Measurements from ENCODE around the gene IL3. TPM values are rescaled to one million over a fixed set of nuclear protein-coding genes. Genes with fewer than 3 reads are reported as not detected.

Gene IL3
- total RNA-seq, 1 donor from 2014 or later = not detected

DNA sequence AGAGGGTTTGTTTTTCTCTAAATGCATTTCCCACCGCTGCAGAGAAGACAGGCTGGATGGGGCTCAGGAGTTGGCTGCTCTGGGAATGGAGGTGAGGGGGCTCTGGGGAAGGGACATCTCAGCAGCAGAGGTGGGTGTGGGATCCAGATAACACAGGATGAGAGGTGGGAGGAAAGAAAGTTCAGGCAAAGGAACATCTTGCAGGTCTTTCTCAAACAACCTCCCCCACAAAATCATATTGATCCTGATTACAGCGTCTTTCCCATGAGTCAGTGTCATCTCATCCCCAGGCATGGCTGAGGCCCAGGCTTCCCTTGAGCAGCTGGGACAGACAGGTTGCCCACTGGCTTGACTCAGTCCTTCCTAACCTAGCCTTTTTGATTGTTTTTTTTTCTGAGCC, 37.7 kb upstream of the IL3 start:
- Histone ChIP-seq H3K79me2 (ENCODE audit: low read depth) (no peaks in the 10 kb centered on the region), H4K20me1 (ENCODE audit: low read depth) (no peaks in the 10 kb centered on the region), H3K4me3 (no peak overlapping the region), H3K4me1 (no peaks in the 10 kb centered on the region), H3K4me2 (no peak overlapping the region), H3K36me3 (no peaks in the 10 kb centered on the region), H3K9ac (no peak overlapping the region), H3F3A (ENCODE audit: low read depth) (no peaks in the 10 kb centered on the region), H3K9me3 (ENCODE audit: low read depth) (no peaks in the 10 kb centered on the region), H2AFZ (replicated peaks) (no peak overlapping the region), H3K27ac (no peak overlapping the region), H3K27me3 (no peaks in the 10 kb centered on the region)
- Mint-ChIP-seq H3K27ac (no peak overlapping the region), H3K4me3 (no peak overlapping the region), H3K36me3 (no peaks in the 10 kb centered on the region), H3K9me3 (no peaks in the 10 kb centered on the region), H3K4me1 (peaks cover under 1% of the 10 kb centered on the region), H3K27me3 (ENCODE audit: insufficient read depth, low read depth) (peaks cover 3% of the 10 kb centered on the region)
- TF ChIP-seq EZH2 (IDR thresholded peaks at IDR 0.05) (no peak), EZH2phosphoT487 (IDR thresholded peaks at IDR 0.05) (no peak)
- TF ChIP-seq, protein P1, sequence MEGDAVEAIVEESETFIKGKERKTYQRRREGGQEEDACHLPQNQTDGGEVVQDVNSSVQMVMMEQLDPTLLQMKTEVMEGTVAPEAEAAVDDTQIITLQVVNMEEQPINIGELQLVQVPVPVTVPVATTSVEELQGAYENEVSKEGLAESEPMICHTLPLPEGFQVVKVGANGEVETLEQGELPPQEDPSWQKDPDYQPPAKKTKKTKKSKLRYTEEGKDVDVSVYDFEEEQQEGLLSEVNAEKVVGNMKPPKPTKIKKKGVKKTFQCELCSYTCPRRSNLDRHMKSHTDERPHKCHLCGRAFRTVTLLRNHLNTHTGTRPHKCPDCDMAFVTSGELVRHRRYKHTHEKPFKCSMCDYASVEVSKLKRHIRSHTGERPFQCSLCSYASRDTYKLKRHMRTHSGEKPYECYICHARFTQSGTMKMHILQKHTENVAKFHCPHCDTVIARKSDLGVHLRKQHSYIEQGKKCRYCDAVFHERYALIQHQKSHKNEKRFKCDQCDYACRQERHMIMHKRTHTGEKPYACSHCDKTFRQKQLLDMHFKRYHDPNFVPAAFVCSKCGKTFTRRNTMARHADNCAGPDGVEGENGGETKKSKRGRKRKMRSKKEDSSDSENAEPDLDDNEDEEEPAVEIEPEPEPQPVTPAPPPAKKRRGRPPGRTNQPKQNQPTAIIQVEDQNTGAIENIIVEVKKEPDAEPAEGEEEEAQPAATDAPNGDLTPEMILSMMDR (IDR thresholded peaks at IDR 0.05) = no peak
- DNase-seq (ENCODE audit: low spot score) = no peak

DNA sequence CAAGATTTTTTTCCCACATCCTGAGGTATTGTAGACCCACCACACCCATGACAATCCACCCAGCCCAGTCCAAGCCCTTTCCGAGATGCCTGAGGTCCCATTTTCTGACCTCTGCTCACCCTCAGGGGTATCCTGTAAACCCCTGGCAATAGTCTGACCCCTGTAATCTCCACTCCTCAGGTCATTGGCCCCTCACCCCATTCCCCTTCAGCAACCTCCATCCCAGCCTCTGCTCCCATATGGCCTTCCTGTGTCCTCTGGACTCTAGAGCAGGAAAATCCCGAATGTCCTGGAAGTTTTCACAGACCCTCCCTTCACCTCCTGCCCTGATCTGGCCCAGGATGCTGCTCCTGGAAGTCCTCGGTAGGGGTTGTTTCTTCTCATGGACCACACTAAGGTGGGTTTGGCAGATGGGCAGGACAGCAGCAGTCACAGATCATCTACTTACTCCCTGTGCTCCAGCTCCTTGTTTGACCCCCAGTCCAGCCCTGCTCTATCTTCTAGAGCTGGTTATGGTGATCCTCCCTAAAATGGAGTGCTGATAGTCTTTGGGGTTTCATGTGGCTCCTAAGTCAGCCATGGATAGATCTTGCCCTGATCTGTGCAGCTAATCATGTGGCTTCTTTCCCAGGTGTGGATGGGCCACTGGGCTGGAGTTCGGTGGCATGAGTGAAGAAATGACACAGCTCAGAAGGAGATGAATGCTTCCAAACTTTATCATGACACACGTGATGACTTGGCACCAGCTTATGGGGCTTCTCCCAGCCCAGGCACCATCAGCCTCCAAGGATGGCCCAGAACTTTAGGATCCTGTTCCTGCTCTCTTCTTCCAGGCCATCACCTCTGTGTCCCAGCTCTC, 37.0 kb upstream of the IL3 start:
- H3K4me1 ChIP-seq = no peaks in the 10 kb centered on the region
- H3K27me3 ChIP-seq = no peaks in the 10 kb centered on the region
- H2AFZ ChIP-seq (replicated peaks) = no peak overlapping the region
- Mint-ChIP-seq H3K4me3 (no peak overlapping the region), H3K4me1 (no peaks in the 10 kb centered on the region), H3K9me3 (no peaks in the 10 kb centered on the region), H3K27ac (no peak overlapping the region), H3K27me3 (ENCODE audit: insufficient read depth, low read depth) (peaks cover 3% of the 10 kb centered on the region), H3K36me3 (no peaks in the 10 kb centered on the region)
- no peak overlapping the region for H3K27ac ChIP-seq
- H3K79me2 ChIP-seq (ENCODE audit: low read depth) = no peaks in the 10 kb centered on the region
- H3K36me3 ChIP-seq = no peaks in the 10 kb centered on the region
- DNase-seq (ENCODE audit: low spot score) = no peak
- H3K4me3 ChIP-seq = no peak overlapping the region
- no peak overlapping the region for H3K9ac ChIP-seq
- no peaks in the 10 kb centered on the region for H4K20me1 ChIP-seq (ENCODE audit: low read depth)
- TF ChIP-seq EZH2phosphoT487 (IDR thresholded peaks at IDR 0.05) = no peak
- TF ChIP-seq, protein P1 (IDR thresholded peaks at IDR 0.05) = no peak
- TF ChIP-seq EZH2 (IDR thresholded peaks at IDR 0.05) = no peak
- no peaks in the 10 kb centered on the region for H3K9me3 ChIP-seq (ENCODE audit: low read depth)
- H3K4me2 ChIP-seq = no peak overlapping the region
- no peaks in the 10 kb centered on the region for H3F3A ChIP-seq (ENCODE audit: low read depth)

DNA sequence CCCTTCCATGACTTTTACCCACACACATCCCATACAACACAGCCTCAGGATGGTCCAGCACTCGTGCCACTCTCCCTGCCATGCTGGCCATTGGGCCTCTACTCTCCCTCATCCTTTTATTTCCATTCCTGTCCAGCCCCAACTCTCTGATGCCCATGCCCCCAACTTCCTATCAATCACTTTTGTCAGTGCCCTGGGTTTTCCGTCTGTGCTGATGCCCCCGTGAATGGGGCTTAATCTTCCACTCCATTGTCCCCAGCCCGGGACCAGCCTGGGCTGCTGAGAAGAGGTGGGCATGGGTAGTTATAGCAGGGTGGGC, 36.4 kb upstream of the IL3 start:
- Histone ChIP-seq H3K9me3 (ENCODE audit: low read depth) (no peaks in the 10 kb centered on the region), H3K79me2 (ENCODE audit: low read depth) (no peaks in the 10 kb centered on the region), H3F3A (ENCODE audit: low read depth) (no peaks in the 10 kb centered on the region), H3K27ac (no peak overlapping the region), H3K9ac (no peak overlapping the region), H4K20me1 (ENCODE audit: low read depth) (no peaks in the 10 kb centered on the region), H3K4me3 (no peak overlapping the region), H2AFZ (replicated peaks) (no peak overlapping the region), H3K4me2 (no peak overlapping the region), H3K4me1 (no peaks in the 10 kb centered on the region), H3K36me3 (no peaks in the 10 kb centered on the region), H3K27me3 (no peaks in the 10 kb centered on the region)
- TF ChIP-seq EZH2phosphoT487 (IDR thresholded peaks at IDR 0.05) (no peak), EZH2 (IDR thresholded peaks at IDR 0.05) (no peak)
- TF ChIP-seq, protein P1 (IDR thresholded peaks at IDR 0.05) = no peak
- Mint-ChIP-seq H3K9me3 (no peaks in the 10 kb centered on the region), H3K4me3 (no peak overlapping the region), H3K4me1 (no peaks in the 10 kb centered on the region), H3K27ac (no peak overlapping the region), H3K36me3 (no peaks in the 10 kb centered on the region), H3K27me3 (ENCODE audit: insufficient read depth, low read depth) (peaks cover 3% of the 10 kb centered on the region)
- DNase-seq (ENCODE audit: low spot score) = no peak
